ENCODE data around the gene CCDC12.

CCDC12 gene

GRCh38 chr3:46935989-46936558 lies 40.5 kb downstream of the CCDC12 start:
- Histone ChIP-seq H3K36me3 (ENCODE audit: low read length) (no peaks in the 10 kb centered on the region), H3K9ac (ENCODE audit: low read length) (no peak overlapping the region)

GRCh38 chr3:46935168-46935858 lies 41.2 kb downstream of the CCDC12 start:
- no peaks in the 10 kb centered on the region for H3K27me3 ChIP-seq (ENCODE audit: low read length)
- no peak overlapping the region for H3K27ac ChIP-seq (ENCODE audit: low read depth, low read length)
- H3K4me2 ChIP-seq (ENCODE audit: low read depth, low read length, poor library complexity, severe bottlenecking), result no peak overlapping the region
- H3K9me2 ChIP-seq (replicated peaks; ENCODE audit: insufficient read depth, low read length), result no peaks in the 10 kb centered on the region
- no peak overlapping the region for H2AFZ ChIP-seq (ENCODE audit: low read depth, low read length, severe bottlenecking)
- no peaks in the 10 kb centered on the region for H4K20me1 ChIP-seq (ENCODE audit: low read depth, low read length)
- H3K36me3 ChIP-seq (ENCODE audit: low read length), result no peaks in the 10 kb centered on the region
- H3K9me3 ChIP-seq (ENCODE audit: insufficient read depth, low read length), result no peaks in the 10 kb centered on the region
- no peak overlapping the region for H3K4me3 ChIP-seq (ENCODE audit: insufficient read depth, low read length, poor library complexity, severe bottlenecking)
- no peak for TF ChIP-seq CTCF (IDR thresholded peaks at IDR 0.05; ENCODE audit: insufficient read depth, low read length, poor library complexity, severe bottlenecking)
- H3K79me2 ChIP-seq (ENCODE audit: insufficient read depth, low read length), result peaks cover 89% of the 10 kb centered on the region
- no peak overlapping the region for H3K9ac ChIP-seq (ENCODE audit: low read length)
- peaks cover 21% of the 10 kb centered on the region for H3F3A ChIP-seq (ENCODE audit: insufficient read depth)

More at GRCh38 chr3:46935989-46936558, 40.5 kb downstream of the CCDC12 start:
- Histone ChIP-seq H3K4me2 (ENCODE audit: low read depth, low read length, poor library complexity, severe bottlenecking) (no peak overlapping the region), H3F3A (ENCODE audit: insufficient read depth) (peaks cover 20% of the 10 kb centered on the region), H3K4me3 (ENCODE audit: insufficient read depth, low read length, poor library complexity, severe bottlenecking) (no peak overlapping the region), H3K9me2 (replicated peaks; ENCODE audit: insufficient read depth, low read length) (no peaks in the 10 kb centered on the region), H3K27me3 (ENCODE audit: low read length) (no peaks in the 10 kb centered on the region), H3K27ac (ENCODE audit: low read depth, low read length) (no peak overlapping the region), H3K79me2 (ENCODE audit: insufficient read depth, low read length) (peaks cover 87% of the 10 kb centered on the region), H3K9me3 (ENCODE audit: insufficient read depth, low read length) (no peaks in the 10 kb centered on the region), H4K20me1 (ENCODE audit: low read depth, low read length) (no peaks in the 10 kb centered on the region), H2AFZ (ENCODE audit: low read depth, low read length, severe bottlenecking) (no peak overlapping the region)
- TF ChIP-seq CTCF (IDR thresholded peaks at IDR 0.05; ENCODE audit: insufficient read depth, low read length, poor library complexity, severe bottlenecking), result no peak
- no peak for TF ChIP-seq EZH2phosphoT487 (conservative IDR thresholded peaks at IDR 0.05; ENCODE audit: low read length)

- no peaks in the 10 kb centered on the region for H3K9me2 ChIP-seq (replicated peaks; ENCODE audit: insufficient read depth, low read length)
- no peak for TF ChIP-seq CTCF (IDR thresholded peaks at IDR 0.05; ENCODE audit: insufficient read depth, low read length, poor library complexity, severe bottlenecking)
- TF ChIP-seq EZH2phosphoT487 (conservative IDR thresholded peaks at IDR 0.05; ENCODE audit: low read length), result no peak
- no peaks in the 10 kb centered on the region for H3K27me3 ChIP-seq (ENCODE audit: low read length)
- peaks cover 87% of the 10 kb centered on the region for H3K79me2 ChIP-seq (ENCODE audit: insufficient read depth, low read length)
- H3F3A ChIP-seq (ENCODE audit: insufficient read depth), result peaks cover 22% of the 10 kb centered on the region
- no peaks in the 10 kb centered on the region for H4K20me1 ChIP-seq (ENCODE audit: low read depth, low read length)
- no peak overlapping the region for H3K4me3 ChIP-seq (ENCODE audit: insufficient read depth, low read length, poor library complexity, severe bottlenecking)
- no peak overlapping the region for H3K9ac ChIP-seq (ENCODE audit: low read length)
- H3K36me3 ChIP-seq (ENCODE audit: low read length), result no peaks in the 10 kb centered on the region
- H3K9me3 ChIP-seq (ENCODE audit: insufficient read depth, low read length), result no peaks in the 10 kb centered on the region
- H3K27ac ChIP-seq (ENCODE audit: low read depth, low read length), result peak overlapping the region; percentile 27
- no peak overlapping the region for H2AFZ ChIP-seq (ENCODE audit: low read depth, low read length, severe bottlenecking)
- no peak overlapping the region for H3K4me2 ChIP-seq (ENCODE audit: low read depth, low read length, poor library complexity, severe bottlenecking)
These were observed 41.9 kb downstream of the CCDC12 start for GRCh38 chr3:46934498-46935167.

Data from SU-DHL-6 (cell line).